ENCODE data around the gene LIPA.

Gene LIPA

GRCh38 chr10:89240519-89240918 lies 11.1 kb downstream of the LIPA start:
- DNase-seq (ENCODE audit: low spot score): no peak

DNA sequence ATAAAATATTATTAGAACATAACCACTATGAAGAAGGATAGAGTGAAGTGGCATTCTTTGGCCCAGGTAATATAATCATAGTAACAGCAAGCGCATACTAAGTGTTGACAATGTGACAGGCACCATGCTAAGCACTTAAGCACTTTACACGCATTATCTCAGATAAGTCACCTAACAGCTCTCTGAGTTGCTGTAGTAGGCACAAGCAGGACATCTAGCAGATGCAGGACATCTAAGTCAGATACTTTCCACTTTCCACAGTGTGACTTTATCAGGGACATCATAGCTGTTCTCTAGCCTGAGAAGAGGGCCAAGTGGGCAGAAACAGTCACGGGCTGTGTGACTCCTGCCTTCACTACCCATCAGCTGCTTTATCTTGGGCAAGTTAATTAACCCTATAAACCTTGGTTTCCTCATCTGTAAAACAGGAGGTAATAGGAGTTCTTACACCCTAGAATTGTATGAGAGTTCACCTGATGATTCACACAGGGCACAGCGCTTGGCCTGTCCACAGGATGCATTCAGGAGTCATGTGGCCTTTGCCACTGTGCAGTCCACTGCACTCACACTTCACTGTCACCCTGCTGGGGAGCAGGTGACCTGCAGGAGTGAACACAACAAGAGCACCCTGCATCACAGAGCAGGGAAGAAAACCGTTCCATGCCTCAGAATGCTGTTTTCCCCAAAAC lies 12.5 kb downstream of the LIPA start:
- DNase-seq (ENCODE audit: low spot score): no peak

DNA sequence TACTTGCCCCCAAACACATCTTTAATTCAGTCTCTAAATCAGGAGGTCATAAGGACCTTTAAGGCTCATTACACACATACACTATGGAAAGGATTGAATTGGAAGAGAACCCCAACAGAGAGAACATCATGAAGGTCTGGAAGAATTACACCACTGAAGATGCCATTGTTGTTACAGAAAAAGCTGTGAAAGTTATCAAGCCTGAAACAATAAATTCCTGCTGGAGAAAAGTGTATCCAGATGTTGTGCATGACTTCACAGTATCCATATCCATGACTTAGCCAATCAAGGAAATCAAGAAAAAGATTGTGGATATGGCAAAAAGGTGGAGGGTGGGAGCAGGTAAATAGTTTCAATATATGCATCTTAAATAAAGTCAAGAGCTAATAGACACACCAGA lies 13.7 kb downstream of the LIPA start:
- DNase-seq (ENCODE audit: low spot score): no peak

DNA sequence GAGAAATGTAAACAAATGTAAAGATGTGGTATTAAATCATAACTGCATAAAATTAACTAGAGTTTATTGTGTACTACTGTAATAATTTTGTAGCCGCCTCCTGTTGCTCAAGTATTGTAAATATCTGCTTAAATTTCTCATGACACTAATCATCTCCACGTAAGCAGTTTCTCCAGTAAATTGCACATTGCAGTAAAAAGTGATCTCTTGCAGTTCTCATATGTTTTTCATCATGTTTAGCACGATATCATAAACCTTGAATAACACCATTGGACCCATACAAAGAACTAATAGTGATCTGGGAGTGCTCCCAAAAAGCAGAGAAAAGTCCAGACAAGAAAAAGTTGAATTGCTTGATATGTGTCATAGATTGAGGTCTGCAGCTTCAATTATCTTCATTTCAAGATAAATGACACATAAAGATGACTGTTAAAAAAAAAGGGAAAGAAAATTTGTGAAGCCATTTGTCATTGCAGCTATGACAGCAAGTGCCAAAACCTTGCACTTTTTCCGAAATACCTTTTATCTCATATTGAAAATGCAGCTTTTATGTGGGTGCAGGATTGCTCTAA lies 15.3 kb downstream of the LIPA start:
- DNase-seq (ENCODE audit: low spot score): no peak

DNA sequence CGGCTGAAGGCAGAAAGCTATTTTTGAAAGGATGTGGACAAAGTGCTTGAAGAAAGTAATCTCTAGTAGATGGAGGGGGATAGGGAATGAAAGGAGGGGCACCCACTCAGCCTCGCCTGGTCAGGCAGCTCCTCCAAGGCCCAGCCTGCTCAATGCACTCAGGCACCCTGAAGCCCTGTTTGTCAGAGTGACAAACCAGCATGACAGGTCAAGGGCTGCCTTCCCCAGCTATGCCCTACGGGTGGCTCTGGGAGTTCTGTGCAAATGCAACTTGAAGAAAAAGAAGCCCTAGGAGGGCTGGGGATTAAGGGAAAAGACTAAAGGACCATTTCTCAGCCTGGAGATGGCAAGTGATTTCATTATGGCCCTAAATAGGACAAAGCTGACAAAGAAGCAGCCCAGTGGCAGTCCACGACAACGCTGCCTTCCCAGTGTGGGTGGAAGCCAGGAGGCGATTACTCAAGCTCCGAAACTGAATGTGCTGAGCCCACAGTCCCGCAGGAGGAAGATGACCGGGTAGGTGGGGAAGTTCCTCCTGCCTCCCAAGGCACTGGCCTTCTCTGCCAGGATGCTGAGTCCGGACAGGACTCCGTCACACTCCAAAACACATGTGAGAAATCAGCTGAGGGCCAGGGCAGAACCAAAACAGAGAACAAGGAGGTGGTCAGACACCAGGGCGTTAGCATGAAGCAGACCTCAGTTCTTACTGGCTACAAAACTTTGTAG lies 16.3 kb downstream of the LIPA start:
- no peak for DNase-seq (ENCODE audit: low spot score)

- no peak for DNase-seq (ENCODE audit: low spot score)
Observed at GRCh38 chr10:89233033-89233432, 18.5 kb downstream of the LIPA start.

DNA sequence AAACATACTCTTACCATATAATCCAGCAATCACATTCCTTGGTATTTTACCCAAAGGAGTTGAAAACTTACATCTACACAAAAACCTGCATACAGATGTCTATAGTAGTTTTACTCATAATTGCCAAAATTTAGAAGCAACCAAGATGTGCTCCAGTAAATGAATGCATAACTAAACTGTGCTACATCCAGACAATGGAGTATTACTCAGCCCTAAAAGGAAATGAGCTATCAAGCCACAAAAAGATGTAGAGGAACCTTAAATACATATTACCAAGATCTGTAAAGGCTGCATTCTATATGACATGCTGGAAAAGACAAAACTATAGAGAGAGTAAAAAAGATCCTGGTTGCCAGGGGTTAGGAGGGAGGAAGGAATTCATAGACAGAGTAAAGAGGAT lies 22.6 kb downstream of the LIPA start:
- DNase-seq (ENCODE audit: low spot score): no peak

GRCh38 chr10:89228146-89228545 lies 23.4 kb downstream of the LIPA start:
- no peak for DNase-seq (ENCODE audit: low spot score)

- no peak for DNase-seq (ENCODE audit: low spot score)
Observed at GRCh38 chr10:89226891-89227290, 24.7 kb downstream of the LIPA start.

- no peak for DNase-seq (ENCODE audit: low spot score)
Observed at GRCh38 chr10:89224739-89225443, 26.7 kb downstream of the LIPA start.

- no peak for DNase-seq (ENCODE audit: low spot score)
Observed at GRCh38 chr10:89221919-89222318, 29.7 kb downstream of the LIPA start.

- no peak for DNase-seq (ENCODE audit: low spot score)
Observed at GRCh38 chr10:89219513-89220218, 31.9 kb downstream of the LIPA start.

GRCh38 chr10:89217057-89217990 lies 34.3 kb downstream of the LIPA start:
- DNase-seq (ENCODE audit: low spot score): peak; percentile 76

DNA sequence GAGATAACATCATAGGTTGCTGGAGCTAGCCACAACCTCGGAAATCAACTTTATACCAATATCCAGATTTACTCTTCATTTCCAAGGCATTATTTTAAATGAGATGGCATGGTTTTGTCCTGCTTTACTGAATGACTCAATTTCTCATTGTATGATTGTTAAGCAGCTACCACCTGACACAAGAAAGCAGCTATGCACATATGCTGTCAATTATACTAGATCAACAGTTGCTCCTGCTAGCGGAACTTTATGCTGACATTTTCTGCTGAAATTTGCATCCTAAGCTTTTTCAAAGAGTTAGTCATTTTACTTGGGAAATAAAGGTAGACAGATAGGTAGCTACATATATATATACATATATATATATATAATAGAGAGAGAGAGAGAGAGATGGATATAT lies 35.5 kb downstream of the LIPA start:
- no peak for DNase-seq (ENCODE audit: low spot score)

DNA sequence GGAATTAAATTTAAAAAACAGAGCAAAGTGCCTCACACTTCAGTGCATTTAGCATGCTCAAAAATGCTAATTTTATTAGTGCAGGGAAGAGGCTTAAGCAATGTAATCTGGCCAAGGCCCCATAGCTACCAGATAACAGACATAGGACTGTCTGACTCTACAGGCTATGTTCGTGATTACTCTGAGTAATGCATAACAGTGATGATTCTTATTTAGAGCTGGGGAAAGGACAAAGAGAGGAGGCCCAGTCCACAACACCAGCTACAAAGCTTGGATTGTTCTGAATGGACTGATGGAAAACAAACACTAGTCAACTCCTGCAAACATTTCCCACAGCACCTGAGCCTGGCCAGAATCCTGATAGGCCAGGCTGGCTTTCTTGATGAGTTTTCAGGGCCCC lies 36.1 kb downstream of the LIPA start:
- no peak for DNase-seq (ENCODE audit: low spot score)

- DNase-seq (ENCODE audit: low spot score): no peak
Observed at GRCh38 chr10:89214566-89215165, 36.9 kb downstream of the LIPA start.

DNA sequence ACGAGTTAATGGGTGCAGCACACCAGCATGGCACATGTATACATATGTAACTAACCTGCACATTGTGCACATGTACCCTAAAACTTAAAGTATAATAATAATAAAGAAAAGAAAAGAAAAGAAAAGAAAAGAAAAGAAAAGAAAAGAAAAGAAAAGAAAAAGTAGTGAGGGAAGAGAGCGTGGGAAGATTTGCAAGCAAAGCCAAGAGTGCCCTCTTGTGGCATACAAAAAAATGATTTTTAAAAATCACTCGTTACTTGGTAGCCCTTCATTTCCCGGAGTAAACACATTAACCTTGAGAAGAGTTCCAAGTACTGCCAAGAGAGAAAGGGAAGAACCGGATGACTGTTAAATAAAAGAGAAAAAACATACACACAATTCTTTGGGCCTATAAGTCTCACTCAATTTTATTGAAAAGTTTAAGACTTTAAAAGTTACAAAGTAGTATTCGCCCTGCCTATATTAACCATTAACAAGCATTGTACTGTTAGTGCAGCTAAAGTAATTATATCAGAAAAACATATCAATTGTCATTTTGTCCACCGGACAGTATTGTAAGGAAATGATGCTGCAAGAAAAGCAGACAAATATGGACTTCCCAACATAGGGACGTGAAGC lies 38.3 kb downstream of the LIPA start:
- peak; percentile 50 for DNase-seq (ENCODE audit: low spot score)

GRCh38 chr10:89210794-89211425 lies 40.7 kb downstream of the LIPA start:
- DNase-seq (ENCODE audit: low spot score): no peak

GRCh38 chr10:89209718-89210117 lies 41.9 kb downstream of the LIPA start:
- DNase-seq (ENCODE audit: low spot score): no peak

Measured in hematopoietic multipotent progenitor cell treated with erythropoietin and hydrocortisone succinate and interleukin-3 and kit ligand, for 17 days (in vitro differentiated cells).